ENCODE data around the gene GDF10. TPM values are rescaled to one million over a fixed set of nuclear protein-coding genes. Genes with fewer than 3 reads are reported as not detected.

The GDF10 gene
- total RNA-seq, 4 donors from 2014 or later = 0.79 to 1.2 (median 1.00) TPM; not detected in 1

GRCh38 chr10:47339759-47340607 is 40.0 kb downstream of the GDF10 start:
- WGBS, 2 donors (ENCODE audit: low coverage in 1 of 2) = 44 to 54% methylated on average over 6 to 15 of the region's 15 CpGs
- Histone ChIP-seq H3K4me1 (peaks cover 0 to 6% (median 0%) of the 10 kb centered on the region in 4 donors), H3K27ac (peak overlapping the region in 1 of 4 donors; percentile 12), H3K27me3 (no peaks in the 10 kb centered on the region), H3K36me3 (no peaks in the 10 kb centered on the region), H3K9me3 (no peaks in the 10 kb centered on the region), H3K4me3 (no peak overlapping the region)
- intact Hi-C loops (cut with DNase I; ENCODE audit: low total_unique reads) = no loop called here
- in situ Hi-C loops (cut with MboI; ENCODE audit: low pct_ligation_motif_present in 1 of 4, low pct_unique_long_range_greater_than_20kb in 1 of 4, low sequenced_read_pairs in 3 of 4) = no loop called here
- TF ChIP-seq CTCF (IDR thresholded peaks at IDR 0.05) (no peak), POLR2A (IDR thresholded peaks at IDR 0.05) (no peak), POLR2AphosphoS5 (IDR thresholded peaks at IDR 0.05) (no peak), EP300 (IDR thresholded peaks at IDR 0.05; ENCODE audit: low read depth) (no peak)
- DNase-seq = no peak

DNA sequence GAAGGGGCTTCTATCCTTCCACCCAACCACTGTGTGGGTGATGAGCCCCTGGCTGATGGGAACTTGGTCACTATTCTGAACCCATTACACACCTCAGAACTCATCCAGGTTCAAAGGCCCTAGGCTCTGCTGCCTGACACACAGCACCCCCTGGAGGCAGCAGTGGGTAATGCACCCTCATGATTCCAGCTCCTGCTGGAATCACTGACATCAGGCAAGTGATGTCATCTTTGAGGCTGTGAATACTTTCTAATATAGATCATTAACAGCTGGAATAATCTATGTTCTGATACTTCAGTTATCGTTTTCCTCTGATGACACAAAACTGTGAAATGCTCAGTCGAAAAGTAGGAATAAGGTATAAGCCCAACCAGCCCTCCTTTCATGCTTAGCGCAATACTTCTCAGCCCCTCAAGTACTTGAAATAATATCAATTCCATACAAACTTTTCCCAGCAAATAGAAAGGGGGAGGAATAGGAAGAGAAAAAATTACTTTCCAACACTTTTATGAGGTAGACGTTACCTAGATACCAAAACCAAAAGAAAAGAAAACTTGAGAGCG is 40.7 kb downstream of the GDF10 start:
- Histone ChIP-seq H3K9me3 (no peaks in the 10 kb centered on the region), H3K27ac (peak overlapping the region in 1 of 4 donors; percentile 12), H3K4me1 (peaks cover 0 to 6% (median 0%) of the 10 kb centered on the region in 4 donors), H3K36me3 (no peaks in the 10 kb centered on the region), H3K4me3 (no peak overlapping the region), H3K27me3 (no peaks in the 10 kb centered on the region)
- intact Hi-C loops (cut with DNase I; ENCODE audit: low total_unique reads) = no loop called here
- no peak for TF ChIP-seq POLR2A (IDR thresholded peaks at IDR 0.05)
- TF ChIP-seq CTCF (IDR thresholded peaks at IDR 0.05) = peak; percentile 88 to 96 (median 93)
- no peak for TF ChIP-seq POLR2AphosphoS5 (IDR thresholded peaks at IDR 0.05)
- no peak for TF ChIP-seq EP300 (IDR thresholded peaks at IDR 0.05; ENCODE audit: low read depth)
- DNase-seq = peak; percentile 82
- in situ Hi-C loops (cut with MboI; ENCODE audit: low pct_ligation_motif_present in 1 of 4, low pct_unique_long_range_greater_than_20kb in 1 of 4, low sequenced_read_pairs in 3 of 4) = no loop called here
- 59 to 65% methylated on average over 5 of the region's 5 CpGs for WGBS, 2 donors (ENCODE audit: low coverage in 1 of 2)

GRCh38 chr10:47344996-47345870 is 45.2 kb downstream of the GDF10 start:
- Histone ChIP-seq H3K4me3 (no peak overlapping the region), H3K27ac (no peak overlapping the region), H3K9me3 (no peaks in the 10 kb centered on the region), H3K27me3 (no peaks in the 10 kb centered on the region), H3K36me3 (no peaks in the 10 kb centered on the region), H3K4me1 (peaks cover 0 to 2% (median 0%) of the 10 kb centered on the region in 4 donors)
- TF ChIP-seq POLR2AphosphoS5 (IDR thresholded peaks at IDR 0.05) = no peak
- intact Hi-C loops (cut with DNase I; ENCODE audit: low total_unique reads) = no loop called here
- 83 to 90% methylated on average over 8 to 13 of the region's 13 CpGs for WGBS, 2 donors (ENCODE audit: low coverage in 1 of 2)
- no peak for DNase-seq
- in situ Hi-C loops (cut with MboI; ENCODE audit: low pct_ligation_motif_present in 1 of 4, low pct_unique_long_range_greater_than_20kb in 1 of 4, low sequenced_read_pairs in 3 of 4) = no loop called here

DNA sequence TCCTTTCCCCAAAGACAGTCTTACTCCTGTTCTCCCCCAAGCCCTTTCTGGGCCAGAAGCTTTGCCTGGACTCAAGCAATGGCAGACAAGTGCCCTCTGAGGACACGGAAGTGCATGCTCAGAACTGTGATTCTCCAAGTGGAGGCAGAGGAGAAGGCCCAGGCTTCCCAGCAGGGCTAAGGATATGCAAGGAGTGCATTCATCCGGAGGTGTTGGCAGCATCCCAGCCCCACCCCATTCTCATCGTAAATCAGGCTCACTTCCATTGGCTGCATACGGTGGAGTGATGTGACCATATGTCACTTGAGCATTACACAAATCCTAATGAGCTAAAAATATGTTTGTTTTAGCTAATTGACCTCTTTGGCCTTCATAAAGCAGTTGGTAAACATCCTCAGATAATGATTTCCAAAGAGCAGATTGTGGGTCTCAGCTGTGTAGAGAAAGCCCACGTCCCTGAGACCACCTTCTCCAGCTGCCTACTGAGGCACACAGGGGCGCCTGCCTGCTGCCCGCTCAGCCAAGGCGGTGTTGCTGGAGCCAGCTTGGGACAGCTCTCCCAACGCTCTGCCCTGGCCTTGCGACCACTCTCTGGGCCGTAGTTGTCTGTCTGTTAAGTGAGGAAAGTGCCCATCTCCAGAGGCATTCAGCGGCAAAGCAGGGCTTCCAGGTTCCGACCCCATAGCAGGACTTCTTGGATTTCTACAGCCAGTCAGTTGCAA is 46.7 kb downstream of the GDF10 start:
- Histone ChIP-seq H3K27ac (no peak overlapping the region), H3K9me3 (no peaks in the 10 kb centered on the region), H3K4me3 (no peak overlapping the region), H3K4me1 (no peaks in the 10 kb centered on the region), H3K36me3 (no peaks in the 10 kb centered on the region), H3K27me3 (no peaks in the 10 kb centered on the region)
- TF ChIP-seq POLR2AphosphoS5 (IDR thresholded peaks at IDR 0.05) (no peak), EP300 (IDR thresholded peaks at IDR 0.05; ENCODE audit: low read depth) (no peak), POLR2A (IDR thresholded peaks at IDR 0.05) (no peak), CTCF (IDR thresholded peaks at IDR 0.05) (no peak)
- WGBS, 2 donors (ENCODE audit: low coverage in 1 of 2) = 65% methylated on average over 13 of the region's 13 CpGs; no CpG with 5 or more reads in 1 of the 2 donors
- DNase-seq = no peak
- in situ Hi-C loops (cut with MboI; ENCODE audit: low pct_ligation_motif_present in 1 of 4, low pct_unique_long_range_greater_than_20kb in 1 of 4, low sequenced_read_pairs in 3 of 4) = no loop called here
- intact Hi-C loops (cut with DNase I; ENCODE audit: low total_unique reads) = no loop called here

All from transverse colon (tissue), 4 donors.